OCI-LY7 (cell line): ENCODE measurements around the gene SPTBN4.

Experiments used
- EZH2phosphoT487 ChIP-seq: fragments of 200-600 bp; sonication (generic); IDR thresholded peaks from 2 replicates; pipeline ENCODE4 v1.6.1; 2018; ENCODE audit warnings: low read depth, borderline replicate concordance, mild to moderate bottlenecking, mixed run types, antibody characterized with exemption, low read length, moderate library complexity, mixed read lengths
- TF ChIP-seq, protein P1 (sequence below): fragments of 200-600 bp; sonication (generic); conservative IDR thresholded peaks from 2 replicates; pipeline ENCODE4 v1.5.1; 2014; ENCODE audit warnings: mild to moderate bottlenecking, antibody characterized with exemption, low read length, moderate library complexity, mixed read lengths

DNA sequence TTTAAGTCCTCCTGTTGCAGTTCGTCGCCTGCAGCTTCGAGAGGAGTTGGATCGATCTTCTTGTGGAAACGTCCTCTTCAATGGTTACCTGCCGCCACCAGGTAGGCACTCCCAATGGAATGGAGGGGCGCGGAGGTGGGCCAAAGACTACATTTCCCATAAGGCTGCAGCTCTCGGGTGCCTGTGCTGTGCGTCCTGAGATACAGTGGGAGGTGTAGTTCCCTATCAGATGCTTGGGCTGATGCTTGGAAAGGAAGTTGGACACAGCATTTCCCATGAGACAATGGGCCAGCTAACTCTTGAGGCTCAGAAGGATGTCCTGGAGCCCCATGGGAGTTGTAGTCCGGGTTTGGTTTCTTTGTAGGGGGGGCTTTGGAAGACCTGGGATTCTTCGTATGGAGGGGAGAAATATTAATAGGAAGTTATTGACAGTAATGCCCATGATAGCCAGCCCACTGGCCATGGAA is 111.7 kb downstream of the SPTBN4 start:
- TF ChIP-seq, protein P1, sequence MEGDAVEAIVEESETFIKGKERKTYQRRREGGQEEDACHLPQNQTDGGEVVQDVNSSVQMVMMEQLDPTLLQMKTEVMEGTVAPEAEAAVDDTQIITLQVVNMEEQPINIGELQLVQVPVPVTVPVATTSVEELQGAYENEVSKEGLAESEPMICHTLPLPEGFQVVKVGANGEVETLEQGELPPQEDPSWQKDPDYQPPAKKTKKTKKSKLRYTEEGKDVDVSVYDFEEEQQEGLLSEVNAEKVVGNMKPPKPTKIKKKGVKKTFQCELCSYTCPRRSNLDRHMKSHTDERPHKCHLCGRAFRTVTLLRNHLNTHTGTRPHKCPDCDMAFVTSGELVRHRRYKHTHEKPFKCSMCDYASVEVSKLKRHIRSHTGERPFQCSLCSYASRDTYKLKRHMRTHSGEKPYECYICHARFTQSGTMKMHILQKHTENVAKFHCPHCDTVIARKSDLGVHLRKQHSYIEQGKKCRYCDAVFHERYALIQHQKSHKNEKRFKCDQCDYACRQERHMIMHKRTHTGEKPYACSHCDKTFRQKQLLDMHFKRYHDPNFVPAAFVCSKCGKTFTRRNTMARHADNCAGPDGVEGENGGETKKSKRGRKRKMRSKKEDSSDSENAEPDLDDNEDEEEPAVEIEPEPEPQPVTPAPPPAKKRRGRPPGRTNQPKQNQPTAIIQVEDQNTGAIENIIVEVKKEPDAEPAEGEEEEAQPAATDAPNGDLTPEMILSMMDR, result no peak
- TF ChIP-seq EZH2phosphoT487, result no peak
